Liver (tissue), 9 donors: ENCODE data around the gene TK1. TPM values are rescaled to one million over a fixed set of nuclear protein-coding genes. Genes with fewer than 3 reads are reported as not detected.

ENCODE experiments used
- DNase-seq: peaks from one replicate; pipeline ENCODE4 v3.0.0-alpha.2; 2017; ENCODE audit warnings: low spot score
- H3K27ac ChIP-seq, 2 donors: one replicate each; pipeline ENCODE4 v1.7.0; 2013; ENCODE audit warnings: inconsistent platforms in 2 of 2, low read length in 2 of 2, control low read depth in 1 of 2, low read depth in 1 of 2, mild to moderate bottlenecking in 1 of 2
- H3K27me3 ChIP-seq, 4 donors: one replicate each; pipeline versions ENCODE4 v1.6.1 to v1.7.0; 2013; ENCODE audit warnings: low read length in 3 of 4, inconsistent platforms in 1 of 4, mild to moderate bottlenecking in 1 of 4, moderate library complexity in 1 of 4; ENCODE audit not compliant: control insufficient read depth in 4 of 4, insufficient read depth in 4 of 4
- H3K36me3 ChIP-seq, 4 donors: one replicate each; pipeline versions ENCODE4 v1.6.1 to v1.7.0; 2013; ENCODE audit warnings: low read length in 3 of 4, mild to moderate bottlenecking in 3 of 4, low read depth in 1 of 4, moderate library complexity in 1 of 4; ENCODE audit not compliant: control insufficient read depth in 4 of 4, insufficient read depth in 3 of 4
- H3K4me1 ChIP-seq, 4 donors: one replicate each; pipeline versions ENCODE4 v1.6.1 to v1.7.0; 2013; ENCODE audit warnings: low read length in 3 of 4, mild to moderate bottlenecking in 3 of 4, moderate library complexity in 1 of 4; ENCODE audit not compliant: control insufficient read depth in 4 of 4, insufficient read depth in 4 of 4
- H3K4me3 ChIP-seq, 3 donors: one replicate each; pipeline versions ENCODE4 v1.6.1 to v1.7.0; 2013; ENCODE audit warnings: low read length in 3 of 3, control low read depth in 1 of 3, low read depth in 1 of 3, mild to moderate bottlenecking in 1 of 3
- H3K9ac ChIP-seq, 2 donors: one replicate each; pipeline ENCODE4 v1.7.0; 2013; ENCODE audit warnings: low read length in 2 of 2, mild to moderate bottlenecking in 2 of 2, moderate library complexity in 2 of 2, control low read depth in 1 of 2, low read depth in 1 of 2
- H3K9me3 ChIP-seq, 4 donors: one replicate each; pipeline versions ENCODE4 v1.6.1 to v1.7.0; 2013; ENCODE audit warnings: low read length in 3 of 4; ENCODE audit not compliant: control insufficient read depth in 4 of 4
- EGR1 ChIP-seq, 2 donors: IDR thresholded peaks; 2 replicates each; pipeline ENCODE4 v1.6.1; 2016 to 2018; ENCODE audit warnings: antibody characterized with exemption in 2 of 2, low read depth in 2 of 2
- FOXA1 ChIP-seq: IDR thresholded peaks from 2 replicates; pipeline ENCODE4 v1.6.1; 2016; ENCODE audit warnings: antibody characterized with exemption
- GABPA ChIP-seq, 2 donors: IDR thresholded peaks in 1 of 2; conservative IDR thresholded peaks in 1 of 2; 2 replicates each; pipeline ENCODE4 v1.6.1; 2016; ENCODE audit warnings: antibody characterized with exemption in 2 of 2, mild to moderate bottlenecking in 1 of 2, moderate library complexity in 1 of 2
- HNF4A ChIP-seq, 2 donors: conservative IDR thresholded peaks; 2 replicates each; pipeline ENCODE4 v1.6.1; 2016; ENCODE audit warnings: antibody characterized with exemption in 2 of 2, mild to moderate bottlenecking in 2 of 2
- HNF4G ChIP-seq: IDR thresholded peaks from 2 replicates; pipeline ENCODE4 v1.6.1; 2016; ENCODE audit warnings: antibody characterized with exemption
- JUND ChIP-seq, 2 donors: IDR thresholded peaks; 2 replicates each; pipeline ENCODE4 v1.6.1; 2016; ENCODE audit warnings: antibody characterized with exemption in 2 of 2
- NR2F2 ChIP-seq: IDR thresholded peaks from 2 replicates; pipeline ENCODE4 v1.6.1; 2016; ENCODE audit warnings: antibody characterized with exemption
- REST ChIP-seq: IDR thresholded peaks from 2 replicates; pipeline ENCODE4 v1.6.1; 2016; ENCODE audit warnings: antibody characterized with exemption, mild to moderate bottlenecking
- RXRA ChIP-seq, 2 donors: IDR thresholded peaks; 2 replicates each; pipeline ENCODE4 v1.6.1; 2017 to 2018; ENCODE audit warnings: antibody characterized with exemption in 2 of 2, mild to moderate bottlenecking in 1 of 2
- SP1 ChIP-seq: IDR thresholded peaks from 2 replicates; pipeline ENCODE4 v1.6.1; 2018; ENCODE audit warnings: antibody characterized with exemption, mild to moderate bottlenecking
- TAF1 ChIP-seq: conservative IDR thresholded peaks from 2 replicates; pipeline ENCODE4 v1.6.1; 2016; ENCODE audit warnings: antibody characterized with exemption, mild to moderate bottlenecking
- YY1 ChIP-seq: IDR thresholded peaks from 2 replicates; pipeline ENCODE4 v1.6.1; 2016; ENCODE audit warnings: antibody characterized with exemption, mild to moderate bottlenecking
- WGBS: extraction: QIAGEN DNeasy Blood & Tissue Kit; methylation state at CpG from one replicate; pipeline ENCODE4 v1.1.7; 2013; 5-methylcytosine and 5-hydroxymethylcytosine counted together
- polyA plus RNA-seq, 2 donors: library from polyadenylated mRNA; stranded (reverse) in 1 of 2; unstranded in 1 of 2; fragments of 200-250 nt in 1 of 2; fragments of >200 nt in 1 of 2; fragmentation: Nextera tagmentation in 1 of 2; extraction: Ambion mirVana in 1 of 2; gene quantifications; one replicate each; pipeline versions ENCODE4 v1.2.1 to v1.2.3, GENCODE V29; 2013 to 2015
- total RNA-seq, 2 donors: library from RNA; depleted of rRNA; stranded (reverse); fragments of >200 nt; gene quantifications; one replicate each; pipeline ENCODE4 v1.2.3, GENCODE V29; 2014
- TF ChIP-seq, protein P1 (sequence below): IDR thresholded peaks from 2 replicates; pipeline ENCODE4 v1.6.1; 2016; ENCODE audit warnings: antibody characterized with exemption
- TF ChIP-seq, protein P2 (sequence below): fragments of 150-350 bp; IDR thresholded peaks from 2 replicates; pipeline ENCODE4 v1.5.1; 2017; ENCODE audit warnings: improper control_type of control experiment, low read depth, low read length; ENCODE audit not compliant: missing input control
- TF ChIP-seq, protein P3 (sequence below): IDR thresholded peaks from 2 replicates; pipeline ENCODE4 v1.6.1; 2016; ENCODE audit warnings: antibody characterized with exemption
- donor health status: healthy.
- donor health status: healthy.
- donor health status: healthy.
- donor health status: healthy.
- donor health status: healthy.

The TK1 gene
- total and polyA plus RNA-seq, 4 donors = 0.84 to 97.6 (median 10.1) TPM

GRCh38 chr17:78226055-78226758 lies 39.4 kb upstream of the TK1 start:
- peak overlapping the region in 1 of 2 donors; percentile 8 for H3K27ac ChIP-seq

DNA sequence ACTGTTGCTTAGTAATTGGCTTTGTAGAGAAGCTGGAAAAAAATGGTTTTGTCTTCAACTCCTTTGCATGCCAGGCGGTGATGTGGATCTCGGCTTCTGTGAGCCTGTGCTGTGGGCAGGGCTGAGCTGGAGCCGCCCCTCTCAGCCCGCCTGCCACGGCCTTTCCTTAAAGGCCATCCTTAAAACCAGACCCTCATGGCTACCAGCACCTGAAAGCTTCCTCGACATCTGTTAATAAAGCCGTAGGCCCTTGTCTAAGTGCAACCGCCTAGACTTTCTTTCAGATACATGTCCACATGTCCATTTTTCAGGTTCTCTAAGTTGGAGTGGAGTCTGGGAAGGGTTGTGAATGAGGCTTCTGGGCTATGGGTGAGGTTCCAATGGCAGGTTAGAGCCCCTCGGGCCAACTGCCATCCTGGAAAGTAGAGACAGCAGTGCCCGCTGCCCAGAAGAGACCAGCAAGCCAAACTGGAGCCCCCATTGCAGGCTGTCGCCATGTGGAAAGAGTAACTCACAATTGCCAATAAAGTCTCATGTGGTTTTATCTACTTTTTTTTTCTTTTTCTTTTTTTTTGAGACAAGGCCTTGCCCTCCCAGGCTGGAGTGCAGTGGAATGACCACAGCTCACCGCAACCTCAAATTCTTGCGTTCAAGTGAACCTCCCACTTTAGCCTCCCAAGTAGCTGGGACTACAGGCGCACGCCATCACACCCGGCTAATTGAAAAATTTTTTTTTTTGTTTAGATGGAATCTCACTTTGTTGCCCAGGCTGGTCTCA lies 38.4 kb upstream of the TK1 start:
- H3K9me3 ChIP-seq = no peaks in the 10 kb centered on the region
- WGBS = 98% methylated on average over 16 of the region's 16 CpGs
- H3K36me3 ChIP-seq = no peaks in the 10 kb centered on the region
- peaks cover 0 to 3% (median 0%) of the 10 kb centered on the region in 4 donors for H3K4me1 ChIP-seq
- H3K4me3 ChIP-seq = no peak overlapping the region
- DNase-seq = no peak
- no peak overlapping the region for H3K9ac ChIP-seq
- no peak overlapping the region for H3K27ac ChIP-seq
- TF ChIP-seq, protein P1, sequence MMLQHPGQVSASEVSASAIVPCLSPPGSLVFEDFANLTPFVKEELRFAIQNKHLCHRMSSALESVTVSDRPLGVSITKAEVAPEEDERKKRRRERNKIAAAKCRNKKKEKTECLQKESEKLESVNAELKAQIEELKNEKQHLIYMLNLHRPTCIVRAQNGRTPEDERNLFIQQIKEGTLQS = no peak
- TF ChIP-seq FOXA1 (no peak), NR2F2 (no peak), HNF4A (conservative IDR thresholded peaks at IDR 0.05) (no peak), EGR1 (IDR thresholded peaks at IDR 0.05; ENCODE audit: low read depth in 2 of 2) (no peak), GABPA (IDR thresholded peaks at IDR 0.05 in 1 of 2, conservative IDR thresholded peaks at IDR 0.05 in 1 of 2) (no peak)
- TF ChIP-seq, protein P2, sequence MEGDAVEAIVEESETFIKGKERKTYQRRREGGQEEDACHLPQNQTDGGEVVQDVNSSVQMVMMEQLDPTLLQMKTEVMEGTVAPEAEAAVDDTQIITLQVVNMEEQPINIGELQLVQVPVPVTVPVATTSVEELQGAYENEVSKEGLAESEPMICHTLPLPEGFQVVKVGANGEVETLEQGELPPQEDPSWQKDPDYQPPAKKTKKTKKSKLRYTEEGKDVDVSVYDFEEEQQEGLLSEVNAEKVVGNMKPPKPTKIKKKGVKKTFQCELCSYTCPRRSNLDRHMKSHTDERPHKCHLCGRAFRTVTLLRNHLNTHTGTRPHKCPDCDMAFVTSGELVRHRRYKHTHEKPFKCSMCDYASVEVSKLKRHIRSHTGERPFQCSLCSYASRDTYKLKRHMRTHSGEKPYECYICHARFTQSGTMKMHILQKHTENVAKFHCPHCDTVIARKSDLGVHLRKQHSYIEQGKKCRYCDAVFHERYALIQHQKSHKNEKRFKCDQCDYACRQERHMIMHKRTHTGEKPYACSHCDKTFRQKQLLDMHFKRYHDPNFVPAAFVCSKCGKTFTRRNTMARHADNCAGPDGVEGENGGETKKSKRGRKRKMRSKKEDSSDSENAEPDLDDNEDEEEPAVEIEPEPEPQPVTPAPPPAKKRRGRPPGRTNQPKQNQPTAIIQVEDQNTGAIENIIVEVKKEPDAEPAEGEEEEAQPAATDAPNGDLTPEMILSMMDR = no peak
- TF ChIP-seq, protein P3, sequence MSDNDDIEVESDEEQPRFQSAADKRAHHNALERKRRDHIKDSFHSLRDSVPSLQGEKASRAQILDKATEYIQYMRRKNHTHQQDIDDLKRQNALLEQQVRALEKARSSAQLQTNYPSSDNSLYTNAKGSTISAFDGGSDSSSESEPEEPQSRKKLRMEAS = no peak
- no peaks in the 10 kb centered on the region for H3K27me3 ChIP-seq

More at GRCh38 chr17:78226055-78226758, 39.4 kb upstream of the TK1 start:
- H3K36me3 ChIP-seq = no peaks in the 10 kb centered on the region
- DNase-seq = no peak
- 76% methylated on average over 12 of the region's 12 CpGs for WGBS
- H3K9ac ChIP-seq = no peak overlapping the region
- peaks cover 0 to 4% (median 2%) of the 10 kb centered on the region in 4 donors for H3K27me3 ChIP-seq
- H3K4me3 ChIP-seq = no peak overlapping the region
- TF ChIP-seq, protein P3 = no peak
- TF ChIP-seq JUND (IDR thresholded peaks at IDR 0.05) (no peak), HNF4G (no peak), RXRA (IDR thresholded peaks at IDR 0.05) (no peak)
- H3K4me1 ChIP-seq = peaks cover 0 to 3% (median 0%) of the 10 kb centered on the region in 4 donors
- H3K9me3 ChIP-seq = no peaks in the 10 kb centered on the region

DNA sequence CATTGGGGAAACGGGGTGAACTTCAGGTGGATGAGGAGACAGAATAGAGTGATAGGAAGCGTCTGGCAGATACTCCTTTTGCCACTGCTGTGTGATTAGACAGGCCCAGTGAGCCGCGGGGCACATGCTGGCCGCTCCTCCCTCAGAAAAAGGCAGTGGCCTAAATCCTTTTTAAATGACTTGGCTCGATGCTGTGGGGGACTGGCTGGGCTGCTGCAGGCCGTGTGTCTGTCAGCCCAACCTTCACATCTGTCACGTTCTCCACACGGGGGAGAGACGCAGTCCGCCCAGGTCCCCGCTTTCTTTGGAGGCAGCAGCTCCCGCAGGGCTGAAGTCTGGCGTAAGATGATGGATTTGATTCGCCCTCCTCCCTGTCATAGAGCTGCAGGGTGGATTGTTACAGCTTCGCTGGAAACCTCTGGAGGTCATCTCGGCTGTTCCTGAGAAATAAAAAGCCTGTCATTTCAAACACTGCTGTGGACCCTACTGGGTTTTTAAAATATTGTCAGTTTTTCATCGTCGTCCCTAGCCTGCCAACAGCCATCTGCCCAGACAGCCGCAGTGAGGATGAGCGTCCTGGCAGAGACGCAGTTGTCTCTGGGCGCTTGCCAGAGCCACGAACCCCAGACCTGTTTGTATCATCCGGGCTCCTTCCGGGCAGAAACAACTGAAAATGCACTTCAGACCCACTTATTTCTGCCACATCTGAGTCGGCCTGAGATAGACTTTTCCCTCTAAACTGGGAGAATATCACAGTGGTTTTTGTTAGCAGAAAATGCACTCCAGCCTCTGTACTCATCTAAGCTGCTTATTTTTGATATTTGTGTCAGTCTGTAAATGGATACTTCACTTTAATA lies 37.6 kb upstream of the TK1 start:
- no peaks in the 10 kb centered on the region for H3K27me3 ChIP-seq
- DNase-seq = no peak
- no peak overlapping the region for H3K27ac ChIP-seq
- no peak overlapping the region for H3K4me3 ChIP-seq
- 88% methylated on average over 27 of the region's 27 CpGs for WGBS
- no peak overlapping the region for H3K9ac ChIP-seq
- H3K9me3 ChIP-seq = no peaks in the 10 kb centered on the region
- H3K36me3 ChIP-seq = no peaks in the 10 kb centered on the region
- H3K4me1 ChIP-seq = peaks cover 0 to 3% (median 0%) of the 10 kb centered on the region in 4 donors
- TF ChIP-seq, protein P1 = no peak
- TF ChIP-seq, protein P3 = no peak
- TF ChIP-seq HNF4G (no peak), REST (no peak), SP1 (no peak), RXRA (IDR thresholded peaks at IDR 0.05) (no peak), JUND (IDR thresholded peaks at IDR 0.05) (no peak), TAF1 (no peak), YY1 (no peak), NR2F2 (no peak), FOXA1 (no peak), EGR1 (IDR thresholded peaks at IDR 0.05; ENCODE audit: low read depth in 2 of 2) (no peak)
